T-cell (primary cell): ENCODE results near the gene PRDM16. TPM values are rescaled to one million over a fixed set of nuclear protein-coding genes. Genes with fewer than 3 reads are reported as not detected.

ENCODE experiments used
- ATAC-seq, 4 experiments: fragments of 200-7000 bp in 3 of 4; fragments of 150-1000 bp in 1 of 4; cut with Tn5 transposase; replicated peaks in 1 of 4; 1 replicate in 3 of 4; 2 replicates in 1 of 4; pipeline ENCODE4 v1.10.0; 2021; ENCODE audit warnings: moderate library complexity in 3 of 4, mild to moderate bottlenecking in 2 of 4, moderate number of reproducible peaks in 1 of 4
- CTCF ChIA-PET, 2 donors: fragments of 300-600 bp; sonication (Branson Sonifier 250); formaldehyde crosslinking; loops; one replicate each; lab custom pipeline; 2022; ENCODE audit warnings: antibody characterized with exemption in 2 of 2; lab: Charles Lee
- POLR2A ChIA-PET, 2 donors: fragments of 300-600 bp; sonication (Branson Sonifier 250); formaldehyde crosslinking; loops; one replicate each; lab custom pipeline; 2022; ENCODE audit warnings: antibody characterized with exemption in 2 of 2; lab: Charles Lee
- DNase-seq, 35 experiments: peaks; one replicate each; pipeline versions ENCODE4 v3.0.0 to v3.0.0-alpha.2; 2013 to 2023
- H3K27ac ChIP-seq: one replicate; pipeline ENCODE4 v1.5.1; 2013; ENCODE audit warnings: low read length
- H3K27me3 ChIP-seq, 2 experiments: replicated peaks in 1 of 2; 1 replicate in 1 of 2; 2 replicates in 1 of 2; pipeline versions ENCODE4 v1.6.1 to v1.7.0; 2013; ENCODE audit warnings: low read length in 1 of 2, mixed read lengths in 1 of 2; ENCODE audit not compliant: control insufficient read depth in 2 of 2, insufficient read depth in 2 of 2; ENCODE audit errors: extremely low read depth in 1 of 2
- H3K36me3 ChIP-seq, 2 donors: 1 replicate in 1 of 2; 2 replicates in 1 of 2; pipeline versions ENCODE4 v1.6.1 to v1.7.0; 2013; ENCODE audit warnings: low read length in 1 of 2; ENCODE audit not compliant: control insufficient read depth in 2 of 2, insufficient read depth in 1 of 2; ENCODE audit errors: extremely low read depth in 1 of 2
- H3K4me1 ChIP-seq, 2 experiments: 1 replicate in 1 of 2; 2 replicates in 1 of 2; pipeline versions ENCODE4 v1.6.1 to v1.7.0; 2013; ENCODE audit warnings: low read length in 2 of 2, mixed read lengths in 1 of 2; ENCODE audit not compliant: insufficient read depth in 2 of 2, control insufficient read depth in 1 of 2; ENCODE audit errors: extremely low read depth in 1 of 2
- H3K4me3 ChIP-seq, 2 donors: 1 replicate in 1 of 2; 2 replicates in 1 of 2; pipeline versions ENCODE4 v1.5.1 to v1.7.0; 2013; ENCODE audit warnings: mild to moderate bottlenecking in 2 of 2, low read length in 1 of 2, moderate library complexity in 1 of 2; ENCODE audit not compliant: control insufficient read depth in 1 of 2; ENCODE audit errors: extremely low read depth in 1 of 2
- H3K9me3 ChIP-seq: 2 replicates; pipeline ENCODE4 v1.7.0; 2013
- H3K27ac Mint-ChIP-seq, 2 donors: one replicate each; pipeline ENCODE4 v1.8.0; 2020 to 2021; ENCODE audit warnings: mild to moderate bottlenecking in 2 of 2, mixed read lengths in 2 of 2
- H3K27me3 Mint-ChIP-seq, 2 donors: one replicate each; pipeline ENCODE4 v1.8.0; 2021 to 2022; ENCODE audit warnings: mixed read lengths in 2 of 2
- H3K36me3 Mint-ChIP-seq: one replicate; pipeline ENCODE4 v1.8.0; 2021; ENCODE audit warnings: mixed read lengths
- H3K4me1 Mint-ChIP-seq, 3 donors: one replicate each; pipeline ENCODE4 v1.8.0; 2020 to 2022; ENCODE audit warnings: mixed read lengths in 3 of 3, mild to moderate bottlenecking in 1 of 3
- H3K4me3 Mint-ChIP-seq, 3 donors: one replicate each; pipeline ENCODE4 v1.8.0; 2020 to 2022; ENCODE audit warnings: mild to moderate bottlenecking in 3 of 3, mixed read lengths in 3 of 3, moderate library complexity in 3 of 3
- H3K9me3 Mint-ChIP-seq, 3 donors: one replicate each; pipeline ENCODE4 v1.8.0; 2020 to 2022; ENCODE audit warnings: mixed read lengths in 3 of 3
- WGBS: methylation state at CpG from one replicate; pipeline ENCODE4 v1.1.5; 2013; ENCODE audit warnings: missing lambda C conversion rate; ENCODE audit not compliant: insufficient coverage; 5-methylcytosine and 5-hydroxymethylcytosine counted together
- total RNA-seq, 35 experiments: library from RNA in 6 of 35; stranded (reverse) in 6 of 35; fragments of 120-200 nt in 1 of 35; gene quantifications; one replicate each; pipeline versions ENCODE4 v1.2.1 to v1.2.4 and lab custom pipeline; 2013 to 2026

PRDM16 gene
- total RNA-seq, 5 donors from 2014 or later (not counting 1 experiment from before 2014, with no cell fraction given): 0.15 to 0.70 (median 0.24) TPM; not detected in 1

- H3K36me3 ChIP-seq: no peaks in the 10 kb centered on the region
- POLR2A ChIA-PET: no interaction called here
- peaks cover 0 to 12% of the 10 kb centered on the region in 2 experiments for H3K27me3 ChIP-seq
- no peaks in the 10 kb centered on the region for H3K4me1 ChIP-seq
- H3K4me3 ChIP-seq: no peak overlapping the region
- Mint-ChIP-seq H3K4me1 (no peaks in the 10 kb centered on the region), H3K4me3 (no peak overlapping the region), H3K27ac (no peak overlapping the region), H3K9me3 (no peaks in the 10 kb centered on the region), H3K27me3 (no peaks in the 10 kb centered on the region), H3K36me3 (no peaks in the 10 kb centered on the region)
- DNase-seq (no peak), ATAC-seq (no peak)
- H3K27ac ChIP-seq: no peak overlapping the region
- WGBS: 92% methylated on average over 10 of the region's 12 CpGs
- H3K9me3 ChIP-seq: no peaks in the 10 kb centered on the region
- CTCF ChIA-PET: no interaction called here
Measured at GRCh38 chr1:3127738-3128137, 58.7 kb downstream of the PRDM16 start.

- no peaks in the 10 kb centered on the region for H3K36me3 Mint-ChIP-seq
- Histone ChIP-seq H3K27ac (no peak overlapping the region), H3K4me3 (no peak overlapping the region), H3K4me1 (no peaks in the 10 kb centered on the region), H3K36me3 (no peaks in the 10 kb centered on the region), H3K9me3 (no peaks in the 10 kb centered on the region), H3K27me3 (peaks cover 0 to 7% of the 10 kb centered on the region in 2 experiments)
- peaks cover 0 to under 1% of the 10 kb centered on the region in 2 donors for H3K27me3 Mint-ChIP-seq
- no peaks in the 10 kb centered on the region for H3K9me3 Mint-ChIP-seq
- ATAC-seq (no peak), DNase-seq (no peak)
- H3K27ac Mint-ChIP-seq: no peak overlapping the region
- no peaks in the 10 kb centered on the region for H3K4me1 Mint-ChIP-seq
- POLR2A ChIA-PET: no interaction called here
- 80% methylated on average over 25 of the region's 26 CpGs for WGBS
- no peak overlapping the region for H3K4me3 Mint-ChIP-seq
- CTCF ChIA-PET: no interaction called here
Measured at GRCh38 chr1:3128431-3129132, 59.6 kb downstream of the PRDM16 start.

GRCh38 chr1:3129133-3129490 is 60.1 kb downstream of the PRDM16 start:
- no peak for ATAC-seq
- Histone ChIP-seq H3K27ac (no peak overlapping the region), H3K4me3 (no peak overlapping the region), H3K36me3 (no peaks in the 10 kb centered on the region), H3K4me1 (no peaks in the 10 kb centered on the region), H3K27me3 (peaks cover 0 to 12% of the 10 kb centered on the region in 2 experiments), H3K9me3 (no peaks in the 10 kb centered on the region)
- POLR2A ChIA-PET: no interaction called here
- H3K36me3 Mint-ChIP-seq: no peaks in the 10 kb centered on the region
- H3K27me3 Mint-ChIP-seq: peaks cover 0 to 5% of the 10 kb centered on the region in 2 donors
- CTCF ChIA-PET: no interaction called here
- no peaks in the 10 kb centered on the region for H3K4me1 Mint-ChIP-seq
- H3K27ac Mint-ChIP-seq: no peak overlapping the region
- H3K4me3 Mint-ChIP-seq: no peak overlapping the region
- H3K9me3 Mint-ChIP-seq: no peaks in the 10 kb centered on the region
- DNase-seq: no peak
- 80% methylated on average over 8 of the region's 8 CpGs for WGBS

- no peak overlapping the region for H3K27ac ChIP-seq
- H3K9me3 ChIP-seq: no peaks in the 10 kb centered on the region
- no peaks in the 10 kb centered on the region for H3K4me1 Mint-ChIP-seq
- 73% methylated on average over 11 of the region's 13 CpGs for WGBS
- no peaks in the 10 kb centered on the region for H3K9me3 Mint-ChIP-seq
- H3K4me1 ChIP-seq: no peaks in the 10 kb centered on the region
- ATAC-seq: no peak
- DNase-seq: no peak
- H3K36me3 ChIP-seq: no peaks in the 10 kb centered on the region
- no peak overlapping the region for H3K4me3 ChIP-seq
- ChIA-PET CTCF (no interaction called here), POLR2A (no interaction called here)
- H3K27me3 Mint-ChIP-seq: peaks cover 0 to 5% of the 10 kb centered on the region in 2 donors
- no peak overlapping the region for H3K27ac Mint-ChIP-seq
- H3K27me3 ChIP-seq: peaks cover 0 to 9% of the 10 kb centered on the region in 2 experiments
- no peak overlapping the region for H3K4me3 Mint-ChIP-seq
- H3K36me3 Mint-ChIP-seq: no peaks in the 10 kb centered on the region
Measured at GRCh38 chr1:3130268-3130667, 61.3 kb downstream of the PRDM16 start.

GRCh38 chr1:3132660-3133059 is 63.7 kb downstream of the PRDM16 start:
- POLR2A ChIA-PET: no interaction called here

GRCh38 chr1:3133686-3134085 is 64.7 kb downstream of the PRDM16 start:
- WGBS: 100% methylated on average over 1 of the region's 12 CpGs
- no peaks in the 10 kb centered on the region for H3K36me3 ChIP-seq

More at GRCh38 chr1:3132660-3133059, 63.7 kb downstream of the PRDM16 start:
- H3K27ac Mint-ChIP-seq: no peak overlapping the region
- no peaks in the 10 kb centered on the region for H3K36me3 ChIP-seq
- H3K27ac ChIP-seq: no peak overlapping the region
- no peak for DNase-seq
- H3K27me3 ChIP-seq: peaks cover 0 to 17% of the 10 kb centered on the region in 2 experiments
- H3K36me3 Mint-ChIP-seq: no peaks in the 10 kb centered on the region
- H3K4me1 ChIP-seq: no peaks in the 10 kb centered on the region
- no peak overlapping the region for H3K4me3 Mint-ChIP-seq
- H3K9me3 Mint-ChIP-seq: no peaks in the 10 kb centered on the region
- ATAC-seq: no peak
- CTCF ChIA-PET: no interaction called here
- whole genome bisulfite sequencing: 33% methylated on average over 9 of the region's 12 CpGs
- H3K4me1 Mint-ChIP-seq: no peaks in the 10 kb centered on the region
- H3K27me3 Mint-ChIP-seq: peaks cover 6 to 14% of the 10 kb centered on the region in 2 donors
- H3K4me3 ChIP-seq: no peak overlapping the region
- no peaks in the 10 kb centered on the region for H3K9me3 ChIP-seq

More at GRCh38 chr1:3133686-3134085, 64.7 kb downstream of the PRDM16 start:
- no peaks in the 10 kb centered on the region for H3K9me3 ChIP-seq
- no peak overlapping the region for H3K27ac Mint-ChIP-seq
- H3K9me3 Mint-ChIP-seq: no peaks in the 10 kb centered on the region
- peaks cover 0 to 17% of the 10 kb centered on the region in 2 experiments for H3K27me3 ChIP-seq
- H3K27ac ChIP-seq: no peak overlapping the region
- H3K36me3 Mint-ChIP-seq: no peaks in the 10 kb centered on the region
- ChIA-PET POLR2A (no interaction called here), CTCF (no interaction called here)
- H3K4me1 ChIP-seq: no peaks in the 10 kb centered on the region
- DNase-seq (no peak), ATAC-seq (no peak)
- H3K4me3 Mint-ChIP-seq: no peak overlapping the region
- no peaks in the 10 kb centered on the region for H3K4me1 Mint-ChIP-seq
- peaks cover 6 to 14% of the 10 kb centered on the region in 2 donors for H3K27me3 Mint-ChIP-seq
- no peak overlapping the region for H3K4me3 ChIP-seq
